PC-3 (cell line): ENCODE data around the gene ZFHX3. TPM values are rescaled to one million over a fixed set of nuclear protein-coding genes. Genes with fewer than 3 reads are reported as not detected.

Experiments used
- ATAC-seq: fragments of 200-7000 bp; cut with Tn5 transposase; 2 replicates; pipeline ENCODE4 v1.9.1; 2020; ENCODE audit warnings: mild to moderate bottlenecking, moderate library complexity
- BruUV-seq: library from RNA; stranded (reverse); fragments of 400-500 nt; replicated peaks from 2 replicates; lab custom pipeline; 2021; lab: Mats Ljungman, UMichigan
- CTCF ChIA-PET: fragments of 300-600 bp; sonication (Branson Sonifier 250); formaldehyde crosslinking; loops from one replicate; lab custom pipeline; 2022; ENCODE audit warnings: antibody characterized with exemption; lab: Charles Lee
- POLR2A ChIA-PET: fragments of 300-600 bp; sonication (Branson Sonifier 250); formaldehyde crosslinking; loops from one replicate; lab custom pipeline; 2022; ENCODE audit warnings: antibody characterized with exemption; ENCODE audit not compliant: unreplicated experiment; lab: Charles Lee
- DNase-seq: peaks from one replicate; pipeline ENCODE4 v3.0.0-alpha.2; 2015
- H2AFZ ChIP-seq: fragments of 300-600 bp; sonication (generic); 2 replicates; pipeline ENCODE4 v1.6.0; 2016; ENCODE audit warnings: antibody characterized with exemption, low read length
- H3F3A ChIP-seq: fragments of 300-600 bp; sonication (generic); one replicate; pipeline ENCODE4 v1.6.0; 2017; ENCODE audit warnings: antibody characterized with exemption, low read length, control low read depth, mild to moderate bottlenecking; ENCODE audit not compliant: unreplicated experiment
- H3K27ac ChIP-seq: fragments of 300-600 bp; sonication (generic); 2 replicates; pipeline ENCODE4 v1.5.1; 2016; ENCODE audit warnings: mild to moderate bottlenecking, low read length
- H3K27me3 ChIP-seq: fragments of 300-600 bp; sonication (generic); 2 replicates; pipeline ENCODE4 v1.6.1; 2016; ENCODE audit warnings: low read length, mixed read lengths
- H3K36me3 ChIP-seq: fragments of 300-600 bp; sonication (generic); 2 replicates; pipeline ENCODE4 v1.6.1; 2016; ENCODE audit warnings: low read depth, mixed run types, low read length, mixed read lengths
- H3K4me1 ChIP-seq: fragments of 300-600 bp; sonication (generic); 2 replicates; pipeline ENCODE4 v1.5.1; 2016; ENCODE audit warnings: low read length; ENCODE audit not compliant: insufficient read depth
- H3K4me2 ChIP-seq: fragments of 300-600 bp; sonication (generic); 2 replicates; pipeline ENCODE4 v1.6.0; 2016; ENCODE audit warnings: low read length
- H3K4me3 ChIP-seq: fragments of 300-600 bp; sonication (generic); 2 replicates; pipeline ENCODE4 v1.5.1; 2016; ENCODE audit warnings: mild to moderate bottlenecking, low read length, mixed read lengths
- H3K79me2 ChIP-seq: fragments of 300-600 bp; sonication (generic); 2 replicates; pipeline ENCODE4 v1.6.1; 2017; ENCODE audit warnings: low read length, mixed read lengths
- H3K9ac ChIP-seq: fragments of 300-600 bp; sonication (generic); 2 replicates; pipeline ENCODE4 v1.6.0; 2016; ENCODE audit warnings: mild to moderate bottlenecking, low read length
- H3K9me2 ChIP-seq: fragments of 300-600 bp; sonication (generic); replicated peaks from 2 replicates; pipeline ENCODE4 v1.6.1; 2016; ENCODE audit warnings: mixed run types, low read length, mixed read lengths
- H3K9me3 ChIP-seq: fragments of 300-600 bp; sonication (generic); 2 replicates; pipeline ENCODE4 v1.6.1; 2016; ENCODE audit warnings: low read length, mixed read lengths
- H4K20me1 ChIP-seq: fragments of 300-600 bp; sonication (generic); 2 replicates; pipeline ENCODE4 v1.6.1; 2016; ENCODE audit warnings: low read length, mixed read lengths
- CTCF ChIP-seq: fragments of 300-600 bp; sonication (generic); conservative IDR thresholded peaks from 2 replicates; pipeline ENCODE4 v1.5.1; 2017; ENCODE audit warnings: antibody characterized with exemption, low read depth, mild to moderate bottlenecking, low read length
- EZH2 ChIP-seq: fragments of 300-600 bp; sonication (generic); IDR thresholded peaks from one replicate; pipeline ENCODE4 v1.6.1; 2017; ENCODE audit warnings: antibody characterized with exemption, mild to moderate bottlenecking, low read length; ENCODE audit not compliant: unreplicated experiment
- EZH2phosphoT487 ChIP-seq: fragments of 300-600 bp; sonication (generic); IDR thresholded peaks from 2 replicates; pipeline ENCODE4 v1.6.1; 2018; ENCODE audit warnings: mild to moderate bottlenecking, antibody characterized with exemption, low read length, borderline replicate concordance
- intact Hi-C: fragments of 100-400 bp; cut with micrococcal nuclease; formaldehyde crosslinking; loops from 2 replicates; pipeline ENCODE4 v1.9.0; 2023
- total RNA-seq: library from RNA; depleted of rRNA; stranded (reverse); fragments of >200 nt; gene quantifications from 2 replicates; pipeline ENCODE4 v1.2.3, GENCODE V29; 2014

ZFHX3 gene
- total RNA-seq, 1 experiment from 2014 or later, result 3.5 TPM

GRCh38 chr16:72877374-72878028 lies 170.4 kb downstream of the ZFHX3 start:
- no peaks in the 10 kb centered on the region for H3F3A ChIP-seq
- peak; percentile 94 for ATAC-seq
- no peaks in the 10 kb centered on the region for H4K20me1 ChIP-seq
- DNase-seq, result peak; percentile 89
- H3K9me2 ChIP-seq, result no peaks in the 10 kb centered on the region
- intact Hi-C loops, result loop anchor here (2.0 to 5.0 kb wide), 2 partner anchors 29 to 50 kb away; no protein-coding TSS in a partner anchor
- POLR2A ChIA-PET, result interaction anchor here (0.7 kb wide), 1 partner anchor 36 kb away, joined by 3 read pairs; no protein-coding TSS in a partner anchor
- H3K36me3 ChIP-seq, result no peaks in the 10 kb centered on the region
- no peaks in the 10 kb centered on the region for H3K9me3 ChIP-seq
- H3K27me3 ChIP-seq, result no peaks in the 10 kb centered on the region
- H3K4me3 ChIP-seq, result no peak overlapping the region
- no peak for TF ChIP-seq EZH2phosphoT487
- no peak for TF ChIP-seq EZH2
- TF ChIP-seq CTCF, result no peak
- no TSS peak for BruUV-seq
- H3K27ac ChIP-seq, result peak overlapping the region; percentile 51
- H3K4me1 ChIP-seq, result peaks cover 28% of the 10 kb centered on the region
- peak overlapping the region; percentile 71 for H3K4me2 ChIP-seq
- CTCF ChIA-PET, result no interaction called here
- H3K9ac ChIP-seq, result 0 out of 2 replicates have a peak overlapping the region, but pooled peaks have one; percentile 15
- H3K79me2 ChIP-seq, result no peaks in the 10 kb centered on the region
- 0 out of 2 replicates have a peak overlapping the region, but pooled peaks have one; percentile 6 for H2AFZ ChIP-seq

GRCh38 chr16:72876981-72877373 lies 171.0 kb downstream of the ZFHX3 start:
- TF ChIP-seq EZH2 (no peak), EZH2phosphoT487 (no peak), CTCF (no peak)
- no peaks in the 10 kb centered on the region for H3K9me2 ChIP-seq
- H2AFZ ChIP-seq, result 0 out of 2 replicates have a peak overlapping the region, but pooled peaks have one; percentile 6
- H3K27ac ChIP-seq, result peak overlapping the region; percentile 51
- peak overlapping the region; percentile 71 for H3K4me2 ChIP-seq
- H4K20me1 ChIP-seq, result no peaks in the 10 kb centered on the region
- POLR2A ChIA-PET, result interaction anchor here (0.7 kb wide), 1 partner anchor 37 kb away, joined by 3 read pairs; no protein-coding TSS in a partner anchor
- no peaks in the 10 kb centered on the region for H3K27me3 ChIP-seq
- intact Hi-C loops, result loop anchor here (2.0 to 5.0 kb wide), 2 partner anchors 28 to 50 kb away; no protein-coding TSS in a partner anchor
- DNase-seq (no peak), ATAC-seq (no peak)
- H3K9me3 ChIP-seq, result no peaks in the 10 kb centered on the region
- H3K9ac ChIP-seq, result 0 out of 2 replicates have a peak overlapping the region, but pooled peaks have one; percentile 15
- TSS peak; percentile 16 for BruUV-seq
- H3K4me1 ChIP-seq, result peaks cover 28% of the 10 kb centered on the region
- no peaks in the 10 kb centered on the region for H3F3A ChIP-seq
- no peaks in the 10 kb centered on the region for H3K79me2 ChIP-seq
- CTCF ChIA-PET, result no interaction called here
- no peaks in the 10 kb centered on the region for H3K36me3 ChIP-seq
- H3K4me3 ChIP-seq, result no peak overlapping the region

GRCh38 chr16:72876221-72876620 lies 171.7 kb downstream of the ZFHX3 start:
- CTCF ChIA-PET, result no interaction called here
- ATAC-seq, result no peak
- no peaks in the 10 kb centered on the region for H3K79me2 ChIP-seq
- no peak overlapping the region for H3K4me2 ChIP-seq
- no peak overlapping the region for H3K4me3 ChIP-seq
- TF ChIP-seq EZH2phosphoT487 (no peak), EZH2 (no peak), CTCF (no peak)
- H3F3A ChIP-seq, result no peaks in the 10 kb centered on the region
- H3K27me3 ChIP-seq, result no peaks in the 10 kb centered on the region
- no peaks in the 10 kb centered on the region for H3K9me2 ChIP-seq
- H3K9me3 ChIP-seq, result no peaks in the 10 kb centered on the region
- intact Hi-C loops, result loop anchor here (2.0 to 5.0 kb wide), 2 partner anchors 27 to 51 kb away; no protein-coding TSS in a partner anchor
- POLR2A ChIA-PET, result no interaction called here
- no peak overlapping the region for H3K27ac ChIP-seq
- no TSS peak for BruUV-seq
- no peak for DNase-seq
- H3K4me1 ChIP-seq, result peaks cover 28% of the 10 kb centered on the region
- H3K9ac ChIP-seq, result no peak overlapping the region
- H3K36me3 ChIP-seq, result no peaks in the 10 kb centered on the region
- H2AFZ ChIP-seq, result no peak overlapping the region
- H4K20me1 ChIP-seq, result no peaks in the 10 kb centered on the region
